ENCODE data around the gene SAMD10.

Gene SAMD10

DNA sequence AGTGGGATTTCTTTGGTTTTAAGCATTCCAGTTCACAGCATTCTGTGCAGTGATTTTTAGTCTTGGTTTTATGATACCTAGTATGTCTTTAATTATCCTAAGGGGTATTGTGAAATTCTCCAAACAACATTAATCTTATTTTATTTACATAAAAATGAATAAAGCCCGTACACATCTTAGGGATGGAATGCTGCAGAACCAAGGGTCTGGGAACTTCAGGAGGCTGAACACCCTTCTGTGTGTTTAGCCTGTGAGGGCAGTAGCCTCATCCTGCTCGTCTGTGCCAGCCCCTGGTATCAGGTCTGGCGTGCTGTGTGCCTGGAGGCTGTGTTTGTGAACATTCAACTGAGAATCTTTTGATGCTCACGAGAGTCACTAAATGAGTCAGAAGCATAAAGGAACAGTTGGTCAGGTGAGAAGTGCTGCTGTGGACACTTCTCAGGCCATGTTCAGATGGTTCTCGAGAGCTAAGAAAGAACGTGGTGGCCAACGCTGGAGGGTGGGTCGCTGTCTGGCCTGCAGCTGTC lies 31.3 kb upstream of the SAMD10 start:
- TF ChIP-seq, protein P1, sequence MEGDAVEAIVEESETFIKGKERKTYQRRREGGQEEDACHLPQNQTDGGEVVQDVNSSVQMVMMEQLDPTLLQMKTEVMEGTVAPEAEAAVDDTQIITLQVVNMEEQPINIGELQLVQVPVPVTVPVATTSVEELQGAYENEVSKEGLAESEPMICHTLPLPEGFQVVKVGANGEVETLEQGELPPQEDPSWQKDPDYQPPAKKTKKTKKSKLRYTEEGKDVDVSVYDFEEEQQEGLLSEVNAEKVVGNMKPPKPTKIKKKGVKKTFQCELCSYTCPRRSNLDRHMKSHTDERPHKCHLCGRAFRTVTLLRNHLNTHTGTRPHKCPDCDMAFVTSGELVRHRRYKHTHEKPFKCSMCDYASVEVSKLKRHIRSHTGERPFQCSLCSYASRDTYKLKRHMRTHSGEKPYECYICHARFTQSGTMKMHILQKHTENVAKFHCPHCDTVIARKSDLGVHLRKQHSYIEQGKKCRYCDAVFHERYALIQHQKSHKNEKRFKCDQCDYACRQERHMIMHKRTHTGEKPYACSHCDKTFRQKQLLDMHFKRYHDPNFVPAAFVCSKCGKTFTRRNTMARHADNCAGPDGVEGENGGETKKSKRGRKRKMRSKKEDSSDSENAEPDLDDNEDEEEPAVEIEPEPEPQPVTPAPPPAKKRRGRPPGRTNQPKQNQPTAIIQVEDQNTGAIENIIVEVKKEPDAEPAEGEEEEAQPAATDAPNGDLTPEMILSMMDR (IDR thresholded peaks at IDR 0.05; ENCODE audit: low read depth, low read length, missing control alignments), result no peak
- no peak for DNase-seq (ENCODE audit: low read depth)
- H3K4me3 ChIP-seq (ENCODE audit: low read depth, low read length), result no peak overlapping the region
- in situ Hi-C loops (cut with HindIII; ENCODE audit: low sequenced_read_pairs), result no loop called here

DNA sequence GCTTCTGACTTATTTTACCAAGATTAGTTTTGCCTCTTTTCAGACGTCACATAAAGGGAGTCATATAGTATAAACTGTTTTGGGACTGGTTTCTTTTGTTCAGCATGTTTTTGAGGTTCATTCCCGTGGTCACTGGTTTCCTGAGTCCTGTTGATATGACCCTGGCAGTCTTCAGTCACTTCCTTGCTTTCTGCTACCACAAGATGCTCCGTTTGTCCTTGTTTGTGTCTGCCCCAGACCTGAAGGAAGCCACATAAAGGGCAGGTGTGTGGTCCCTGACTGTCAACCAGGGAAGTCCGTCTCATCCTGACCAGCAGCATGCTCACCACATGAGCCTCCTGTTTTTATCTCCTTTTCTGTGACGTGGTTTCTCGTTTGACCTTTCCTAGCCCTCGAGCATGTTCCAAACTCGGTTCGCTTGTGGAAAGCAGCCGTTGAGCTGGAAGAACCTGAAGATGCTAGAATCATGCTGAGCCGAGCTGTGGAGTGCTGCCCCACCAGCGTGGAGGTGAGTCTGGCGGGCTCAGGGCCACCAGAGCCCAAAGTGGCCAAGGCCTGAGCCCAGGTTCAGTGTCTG lies 30.5 kb upstream of the SAMD10 start:
- H3K4me3 ChIP-seq (ENCODE audit: low read depth, low read length), result no peak overlapping the region
- TF ChIP-seq, protein P1 (IDR thresholded peaks at IDR 0.05; ENCODE audit: low read depth, low read length, missing control alignments), result no peak
- DNase-seq (ENCODE audit: low read depth), result no peak
- in situ Hi-C loops (cut with HindIII; ENCODE audit: low sequenced_read_pairs), result no loop called here

DNA sequence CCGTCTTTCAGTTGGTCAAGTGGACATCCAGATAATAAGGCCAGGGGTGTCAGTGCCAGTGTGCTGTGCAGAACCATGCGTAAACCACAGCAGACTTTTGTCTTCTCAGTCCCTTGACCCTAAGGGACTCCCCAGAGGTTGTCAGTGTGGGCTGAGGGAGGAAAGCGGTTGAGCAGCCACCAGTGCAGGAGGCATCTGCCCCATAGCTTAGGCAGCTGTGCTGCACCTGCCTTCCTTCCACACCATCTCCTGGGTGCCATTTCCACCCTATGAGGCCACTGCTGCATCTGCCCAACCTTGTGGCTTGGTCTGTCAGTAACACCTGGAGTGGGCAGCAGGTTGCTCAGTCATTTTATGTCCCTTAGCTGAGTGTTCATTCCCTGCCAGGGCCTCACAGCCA lies 27.5 kb upstream of the SAMD10 start:
- no peak for DNase-seq (ENCODE audit: low read depth)
- in situ Hi-C loops (cut with HindIII; ENCODE audit: low sequenced_read_pairs), result no loop called here
- H3K4me3 ChIP-seq (ENCODE audit: low read depth, low read length), result no peak overlapping the region
- TF ChIP-seq, protein P1 (IDR thresholded peaks at IDR 0.05; ENCODE audit: low read depth, low read length, missing control alignments), result no peak

DNA sequence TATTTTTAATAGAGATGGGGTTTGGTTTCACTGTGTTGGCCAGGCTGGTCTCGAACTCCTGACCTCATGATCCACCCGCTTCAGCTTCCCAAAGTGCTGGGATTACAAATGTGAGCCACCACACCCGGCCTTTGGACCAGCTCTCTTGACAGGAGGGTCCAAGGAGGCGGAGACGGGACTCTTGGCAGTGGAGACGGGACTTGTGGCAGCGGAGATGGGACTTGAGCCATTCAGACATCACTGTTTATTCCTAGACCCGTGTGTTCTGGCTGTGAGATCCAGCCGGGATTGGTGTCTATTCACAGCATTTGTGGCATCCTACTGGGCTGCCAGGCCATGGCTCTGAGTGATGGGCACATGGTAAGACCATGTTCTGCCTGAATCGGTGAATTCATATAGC lies 27.0 kb upstream of the SAMD10 start:
- DNase-seq (ENCODE audit: low read depth), result no peak
- TF ChIP-seq, protein P1 (IDR thresholded peaks at IDR 0.05; ENCODE audit: low read depth, low read length, missing control alignments), result no peak
- no peak overlapping the region for H3K4me3 ChIP-seq (ENCODE audit: low read depth, low read length)
- in situ Hi-C loops (cut with HindIII; ENCODE audit: low sequenced_read_pairs), result no loop called here

DNA sequence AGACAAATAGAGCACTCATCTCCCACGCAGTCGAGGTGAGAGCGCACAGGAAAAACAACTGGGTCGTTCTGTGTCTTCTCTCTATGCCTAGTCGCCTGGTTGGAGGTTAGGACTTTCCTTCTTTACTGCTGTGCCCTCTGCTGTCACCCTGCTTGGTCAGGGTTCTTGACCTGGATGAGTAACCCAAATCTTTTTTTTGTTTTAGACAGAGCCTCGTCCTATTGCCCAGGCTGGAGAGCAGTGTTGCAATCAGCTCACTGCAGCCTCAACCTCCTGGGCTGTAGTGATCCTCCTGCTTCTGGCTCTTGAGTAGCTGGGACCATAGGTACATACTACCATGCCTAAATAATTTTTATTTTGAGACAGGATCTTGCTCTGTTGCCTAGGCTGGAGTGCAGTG lies 26.0 kb upstream of the SAMD10 start:
- no peak overlapping the region for H3K4me3 ChIP-seq (ENCODE audit: low read depth, low read length)
- no peak for DNase-seq (ENCODE audit: low read depth)
- in situ Hi-C loops (cut with HindIII; ENCODE audit: low sequenced_read_pairs), result no loop called here
- TF ChIP-seq, protein P1 (IDR thresholded peaks at IDR 0.05; ENCODE audit: low read depth, low read length, missing control alignments), result no peak

DNA sequence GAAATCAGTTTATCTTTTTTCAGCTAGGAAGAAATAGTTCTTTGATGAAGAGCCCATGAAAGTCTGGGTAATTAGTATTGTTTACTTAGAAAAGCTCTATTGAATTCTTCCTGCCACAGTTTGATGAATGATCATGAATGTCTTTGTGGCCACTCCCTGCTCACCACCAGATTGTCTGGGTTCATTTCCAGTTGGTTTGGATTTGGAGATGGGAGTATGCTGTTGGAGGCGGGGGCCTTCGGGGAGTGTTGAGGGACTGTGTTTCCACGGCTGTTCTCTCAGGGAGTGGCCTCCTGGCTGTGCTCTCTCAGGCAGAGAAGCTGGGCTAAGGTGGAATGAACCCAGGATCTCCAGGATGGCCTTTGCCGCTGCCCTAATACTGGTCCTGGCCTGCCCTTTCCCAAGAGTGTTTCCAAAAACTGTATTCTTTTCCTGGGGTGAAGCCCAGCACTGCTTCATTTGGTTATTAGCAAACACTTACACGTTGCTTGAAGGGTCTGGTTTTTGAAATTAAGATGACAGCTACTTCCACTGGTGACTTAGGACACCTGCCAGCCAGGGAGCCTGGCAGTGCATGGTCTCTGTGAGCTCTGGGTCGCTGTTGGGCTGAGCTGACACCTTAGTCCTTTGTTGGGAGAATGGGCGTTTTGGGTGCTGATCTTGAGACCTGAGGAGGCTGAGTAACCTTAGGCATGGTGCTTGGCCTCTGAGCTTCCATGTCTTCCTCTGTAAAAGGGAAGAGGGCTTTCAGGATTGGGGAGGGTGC lies 24.7 kb upstream of the SAMD10 start:
- TF ChIP-seq, protein P1 (IDR thresholded peaks at IDR 0.05; ENCODE audit: low read depth, low read length, missing control alignments), result no peak
- DNase-seq (ENCODE audit: low read depth), result no peak
- in situ Hi-C loops (cut with HindIII; ENCODE audit: low sequenced_read_pairs), result loop anchor here (5.0 kb wide), 1 partner anchor 48 kb away; no protein-coding TSS in a partner anchor
- H3K4me3 ChIP-seq (ENCODE audit: low read depth, low read length), result no peak overlapping the region

All from astrocyte of the cerebellum (primary cell).